Stimulated activated CD8-positive, alpha-beta memory T cell treated with anti-CD3 and anti-CD28 coated beads, Interleukin-7, amount 100 ng/mL, for 4 hours (primary cell): ENCODE data around the gene ERC2.
"Not testable (repeated sequence)": the region's sequence is repeated elsewhere in the genome, so short reads cannot be mapped to it uniquely, and the experiment has no call there.

Experiments
- DNase-seq, 2 donors: peaks; one replicate each; pipeline ENCODE4 v3.0.0-alpha.2; 2020; ENCODE audit warnings: low read depth in 2 of 2

ERC2 gene

DNA sequence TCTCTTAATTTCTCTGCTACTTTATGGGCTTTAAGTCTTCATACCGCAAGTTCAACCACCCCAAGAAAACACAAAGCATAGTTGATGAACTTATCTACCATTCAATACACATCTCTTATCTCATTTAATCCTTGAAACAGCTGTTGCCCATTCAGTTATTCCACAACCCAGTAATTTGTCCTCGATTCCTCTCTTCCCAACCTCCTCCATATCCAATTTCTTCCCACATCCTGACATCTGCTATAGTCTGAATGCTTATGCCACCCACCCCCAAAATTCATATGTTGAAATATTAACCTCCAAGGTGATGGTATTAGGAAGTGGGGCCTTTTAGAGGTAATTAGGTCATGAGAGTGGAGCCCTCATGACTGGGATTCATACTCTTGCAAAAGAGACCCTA is 345.4 kb downstream of the ERC2 start:
- no peak for DNase-seq

GRCh38 chr3:56121716-56122115 is 346.6 kb downstream of the ERC2 start:
- no peak for DNase-seq

DNA sequence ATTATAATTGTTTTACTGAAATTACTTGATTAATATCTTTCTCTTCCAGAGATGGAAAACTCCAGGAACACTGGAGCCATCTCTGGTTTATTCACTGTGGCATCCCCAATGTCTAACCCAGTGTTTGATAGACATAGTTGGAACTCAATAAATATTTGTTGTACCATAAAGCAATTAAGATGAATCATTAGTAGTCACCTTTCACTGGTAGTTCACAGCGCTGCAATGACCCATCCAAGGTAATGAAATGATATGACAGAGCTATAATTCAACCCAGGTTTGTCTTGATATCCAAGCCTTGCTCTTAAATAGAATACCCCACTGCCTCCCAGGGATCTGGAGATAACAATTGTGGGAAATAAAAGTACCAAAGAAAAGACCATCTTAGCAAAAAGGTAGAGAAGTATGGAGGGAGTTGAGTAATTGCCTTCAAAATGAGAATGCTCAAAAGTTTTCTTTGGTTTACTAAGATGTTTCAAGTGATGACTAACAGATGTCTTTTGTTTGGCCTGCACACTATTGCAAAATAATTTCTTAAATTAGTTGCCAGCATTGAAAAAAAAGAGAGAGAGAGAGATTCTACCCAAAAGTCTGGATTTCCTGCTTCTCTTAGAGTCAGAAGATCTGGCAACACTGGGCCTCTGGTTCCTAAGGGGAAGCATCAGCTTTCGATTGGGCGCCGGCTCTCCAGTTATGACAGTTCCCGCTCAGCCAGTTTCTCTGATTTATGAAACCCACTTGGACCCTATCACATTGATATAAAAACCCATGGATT is 348.5 kb downstream of the ERC2 start:
- DNase-seq: no peak

GRCh38 chr3:56118968-56119367 is 349.3 kb downstream of the ERC2 start:
- no peak for DNase-seq

GRCh38 chr3:56115698-56116097 is 352.6 kb downstream of the ERC2 start:
- DNase-seq: no peak

DNA sequence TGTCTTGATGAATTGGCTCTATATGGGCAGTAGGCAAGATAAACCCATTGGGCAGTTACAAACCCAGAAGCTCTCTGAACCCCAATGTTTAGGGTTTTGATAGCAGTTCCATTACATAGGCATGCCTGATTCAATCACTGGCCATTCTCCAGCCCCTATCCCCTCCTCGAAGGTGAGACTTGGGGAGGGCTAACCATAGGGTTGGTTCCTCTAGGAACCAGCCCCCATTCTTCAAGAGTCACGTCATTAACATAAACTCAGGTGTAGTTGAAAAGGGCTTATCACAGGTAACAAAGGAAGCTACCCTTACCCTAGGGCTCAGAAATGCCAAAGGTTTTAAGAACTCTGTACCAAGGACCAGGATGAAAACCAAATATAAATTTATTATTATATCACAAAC is 353.1 kb downstream of the ERC2 start:
- DNase-seq: no peak

- no peak for DNase-seq
These were observed 354.4 kb downstream of the ERC2 start for GRCh38 chr3:56113908-56114307.

DNA sequence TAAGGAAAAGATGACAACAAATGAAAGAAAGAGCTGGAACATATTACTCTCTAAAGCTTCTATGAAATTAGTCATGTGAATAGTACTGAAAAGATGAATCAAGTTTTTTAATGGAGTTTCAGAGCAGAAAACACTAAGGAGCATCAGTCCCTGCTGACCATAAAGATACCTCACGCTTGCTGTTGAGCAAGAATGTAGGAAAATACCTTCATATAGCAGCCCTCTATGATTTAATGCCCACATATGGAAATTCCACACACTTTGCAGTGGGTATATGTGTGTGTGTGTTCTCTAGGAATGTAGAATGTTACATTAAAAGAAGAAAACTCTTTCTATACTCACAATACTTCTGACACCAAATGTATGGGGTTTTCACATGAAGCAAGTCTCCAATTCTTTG is 355.0 kb downstream of the ERC2 start:
- DNase-seq: no peak

GRCh38 chr3:56111606-56112304 is 356.5 kb downstream of the ERC2 start:
- DNase-seq: no peak

DNA sequence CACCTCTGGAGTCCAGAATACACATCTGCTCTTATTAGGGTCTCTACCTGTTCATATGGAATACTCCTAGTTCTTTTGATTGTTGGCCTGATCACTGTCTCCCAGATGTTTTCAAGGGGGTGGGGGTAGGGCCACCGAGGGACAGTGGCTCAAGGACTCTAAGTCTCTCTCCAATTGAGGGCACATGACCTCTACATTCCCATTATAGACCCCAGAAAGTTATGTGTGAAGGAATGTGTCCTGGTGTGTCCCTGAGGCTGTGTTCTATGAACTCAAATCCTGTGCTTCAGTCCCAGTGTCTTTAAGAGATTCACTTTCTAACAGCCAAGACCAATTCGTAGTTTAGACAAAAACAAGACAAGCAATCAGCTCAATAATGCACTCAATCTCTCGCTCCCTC is 357.4 kb downstream of the ERC2 start:
- no peak for DNase-seq

- no peak for DNase-seq
These were observed 361.1 kb downstream of the ERC2 start for GRCh38 chr3:56107157-56107556.

- DNase-seq: no peak
These were observed 366.2 kb downstream of the ERC2 start for GRCh38 chr3:56102032-56102431.

DNA sequence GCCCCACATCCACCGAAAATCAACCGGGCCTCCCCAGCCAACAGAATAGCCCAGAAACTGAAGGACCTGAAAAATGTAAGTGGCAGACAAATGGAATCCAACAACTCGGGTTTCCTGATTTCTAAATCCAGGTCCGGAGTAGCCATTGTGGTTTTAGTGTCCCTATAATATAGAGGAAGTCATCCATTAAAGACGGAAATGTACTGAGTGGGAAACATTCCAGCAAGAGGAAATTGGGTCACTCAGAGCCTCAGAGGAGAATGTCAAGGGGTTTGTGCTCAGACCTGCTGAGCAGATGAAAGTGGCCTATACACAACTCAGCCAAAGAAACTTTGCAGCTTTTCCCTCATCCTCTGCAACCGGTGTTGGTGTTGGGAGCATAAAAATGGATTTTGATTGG is 366.7 kb downstream of the ERC2 start:
- DNase-seq: no peak

- DNase-seq: no peak
These were observed 371.3 kb downstream of the ERC2 start for GRCh38 chr3:56096999-56097398.

DNA sequence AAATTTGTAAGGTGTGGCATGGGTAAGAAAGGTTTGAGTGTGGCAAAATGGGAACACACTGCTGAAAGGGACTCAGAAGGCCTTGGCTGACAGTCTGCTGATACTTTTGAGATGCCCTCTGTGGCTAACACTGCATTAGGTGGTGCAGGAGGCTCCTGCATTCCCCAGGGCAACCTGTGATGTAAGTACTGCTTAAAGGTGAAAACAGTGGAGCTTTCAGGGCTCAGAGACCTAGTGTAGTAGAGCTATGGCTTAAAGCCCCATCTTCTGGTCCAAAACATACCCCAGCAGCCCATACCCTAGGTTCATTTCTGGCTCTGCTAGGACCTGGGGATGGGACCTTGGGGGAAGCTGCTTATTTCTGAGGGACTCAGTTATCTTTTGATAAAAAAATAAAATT is 374.1 kb downstream of the ERC2 start:
- no peak for DNase-seq

- DNase-seq: no peak
These were observed 378.5 kb downstream of the ERC2 start for GRCh38 chr3:56089739-56090138.

- DNase-seq: no peak
These were observed 380.7 kb downstream of the ERC2 start for GRCh38 chr3:56087451-56088053.

- no peak for DNase-seq
These were observed 381.9 kb downstream of the ERC2 start for GRCh38 chr3:56086355-56086754.

DNA sequence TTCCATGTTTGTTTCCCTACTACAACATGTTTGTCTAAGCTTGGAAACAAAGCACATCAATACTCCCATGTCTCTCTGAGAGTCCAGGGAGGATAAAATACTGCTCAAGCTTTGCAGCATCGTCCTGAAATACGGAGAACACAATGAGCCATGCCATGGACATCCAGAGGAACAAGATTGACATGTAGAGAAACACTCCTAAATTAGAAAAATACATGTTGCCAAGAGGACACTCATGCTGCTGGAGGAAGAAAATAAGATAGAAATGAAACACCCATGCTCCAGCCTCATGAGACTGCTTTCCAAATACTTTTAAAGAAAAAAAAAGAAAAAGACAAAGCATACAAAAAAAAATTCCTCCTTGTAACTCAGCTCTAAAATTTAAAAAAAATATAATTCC is 387.0 kb downstream of the ERC2 start:
- DNase-seq: no peak

DNA sequence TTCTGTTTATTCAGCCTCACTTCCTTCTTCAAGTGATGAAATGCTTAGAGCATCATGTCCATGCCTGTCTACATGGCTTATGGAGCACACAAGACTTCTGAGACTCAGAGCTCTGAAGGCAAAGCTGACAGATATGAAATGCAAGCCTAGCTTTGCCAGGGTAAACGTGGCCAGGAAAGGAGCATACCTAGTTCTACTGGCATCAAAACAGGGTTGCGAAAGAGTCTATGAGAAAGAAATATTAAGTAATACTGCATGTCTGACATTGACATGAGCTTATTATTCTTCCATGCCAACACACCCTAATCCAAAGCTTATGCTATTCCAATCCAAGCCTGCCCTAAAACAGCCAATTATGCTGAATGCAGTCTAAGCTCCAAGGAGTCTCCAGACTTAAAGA is 391.5 kb downstream of the ERC2 start:
- DNase-seq: no peak

DNA sequence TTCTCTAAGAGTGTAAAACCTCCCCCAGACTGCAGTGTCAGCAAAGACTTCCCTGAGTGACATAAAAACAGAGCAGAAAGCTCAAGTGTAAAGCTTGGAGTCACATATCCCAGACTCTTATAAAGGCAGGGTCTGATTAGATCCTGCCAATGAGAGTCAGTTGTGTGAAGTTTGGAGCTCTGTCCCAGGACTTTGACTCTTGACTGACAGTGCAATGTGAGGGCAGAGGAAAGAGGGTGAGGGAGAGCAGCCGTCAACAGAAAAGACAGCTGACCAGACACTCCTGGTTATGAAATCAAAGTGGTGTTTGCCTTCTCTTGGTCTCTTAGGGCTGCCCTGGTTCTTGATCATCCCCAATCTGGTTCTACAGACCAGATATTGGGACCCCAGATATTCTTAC is 393.2 kb downstream of the ERC2 start:
- DNase-seq: no peak

GRCh38 chr3:56069766-56070165 is 398.5 kb downstream of the ERC2 start:
- no peak for DNase-seq

DNA sequence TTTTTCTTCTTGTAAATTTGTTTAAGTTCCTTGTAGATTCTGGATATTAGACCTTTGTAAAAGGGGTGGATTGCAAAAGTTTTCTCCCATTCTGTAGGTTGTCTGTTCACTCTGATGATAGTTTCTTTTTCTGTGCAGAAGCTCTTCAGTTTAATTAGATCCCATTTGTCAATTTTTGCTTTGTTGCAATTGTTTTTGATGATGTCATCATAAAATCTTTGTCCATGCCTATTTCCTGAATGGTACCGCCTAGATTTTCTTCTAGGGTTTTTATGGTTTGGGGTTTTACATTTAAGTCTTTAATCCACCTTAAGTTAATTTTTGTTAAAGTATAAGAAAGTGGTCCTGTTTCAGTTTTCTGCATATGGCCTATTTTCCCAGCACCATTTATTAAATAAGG is 401.9 kb downstream of the ERC2 start:
- DNase-seq: not testable (repeated sequence)
